Measurements from ENCODE around the gene SFT2D2. TPM values are rescaled to one million over a fixed set of nuclear protein-coding genes. Genes with fewer than 3 reads are reported as not detected.

SFT2D2 gene
- total RNA-seq, 1 experiment from 2014 or later: 32.1 TPM

DNA sequence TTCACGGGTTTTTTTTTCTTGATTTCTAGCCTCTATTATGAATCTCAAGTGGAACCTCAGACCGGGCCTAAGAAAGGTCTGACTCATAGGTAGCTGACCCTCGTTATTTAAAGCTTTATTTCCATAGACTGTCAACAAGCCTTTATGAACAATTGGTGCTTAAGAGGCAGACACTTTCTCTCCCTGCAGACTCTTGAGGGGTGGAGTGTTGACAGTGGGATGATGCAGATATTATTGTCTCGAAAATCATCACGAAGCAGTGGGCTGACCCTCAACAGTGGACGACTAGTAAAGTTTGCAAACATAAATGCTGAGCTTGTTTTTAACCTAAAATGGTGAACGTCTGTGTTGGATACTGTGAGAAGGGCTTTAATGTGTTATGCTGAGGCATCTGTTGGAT lies 1.8 kb downstream of the SFT2D2 start:
- Histone ChIP-seq H3K4me1 (ENCODE audit: insufficient read depth, low read length) (no peaks in the 10 kb centered on the region), H3K27me3 (ENCODE audit: insufficient read depth, low read length) (peaks cover 2% of the 10 kb centered on the region; the same call in 1 of the 2 replicates), H3K9me3 (ENCODE audit: control insufficient read depth, low read depth, low read length) (no peaks in the 10 kb centered on the region), H2BK15ac (ENCODE audit: low read depth, low read length) (no peak overlapping the region), H3K27ac (ENCODE audit: insufficient read length, low read depth, low read length) (no peak overlapping the region), H4K8ac (replicated peaks; ENCODE audit: insufficient read length, low read depth, low read length) (no peak overlapping the region), H3K4me2 (ENCODE audit: insufficient read depth, insufficient read length, low read length) (no peak overlapping the region), H2BK5ac (ENCODE audit: insufficient read length, low read length) (no peak overlapping the region), H3K56ac (ENCODE audit: insufficient read length, low read depth, low read length) (no peak overlapping the region), H3K18ac (ENCODE audit: insufficient read length, low read depth, low read length) (no peak overlapping the region), H2BK12ac (ENCODE audit: insufficient read length, low read depth, low read length) (no peak overlapping the region), H4K5ac (ENCODE audit: insufficient read length, low read depth, low read length) (no peak overlapping the region), H3K79me2 (ENCODE audit: insufficient read depth, low read length) (peaks cover 2% of the 10 kb centered on the region; the same call in 1 of the 2 replicates), H3K9ac (ENCODE audit: extremely low read depth, insufficient read length, low read length) (no peak overlapping the region), H3K23me2 (ENCODE audit: insufficient read length, low read depth, low read length, poor library complexity, severe bottlenecking) (peaks cover 8% of the 10 kb centered on the region), H3K4ac (ENCODE audit: low read depth, low read length) (no peak overlapping the region), H2AK5ac (ENCODE audit: insufficient read length, low read length) (no peak overlapping the region), H4K91ac (ENCODE audit: insufficient read length, low read depth, low read length) (no peak overlapping the region), H3T11ph (ENCODE audit: low read length) (no peak overlapping the region), H4K20me1 (ENCODE audit: control insufficient read depth, insufficient read depth, insufficient read length) (no peaks in the 10 kb centered on the region), H2AFZ (ENCODE audit: low read length) (no peak overlapping the region), H2BK20ac (ENCODE audit: low read depth, low read length, poor library complexity, severe bottlenecking) (no peak overlapping the region), H3K79me1 (ENCODE audit: insufficient read depth, low read depth, low read length, poor library complexity, severe bottlenecking) (no peaks in the 10 kb centered on the region), H3K23ac (ENCODE audit: insufficient read length, low read depth, low read length) (no peak overlapping the region), H3K14ac (ENCODE audit: insufficient read depth, low read length) (no peak overlapping the region), H2BK120ac (ENCODE audit: low read depth, low read length, poor library complexity, severe bottlenecking) (no peak overlapping the region)
- H3K9me3 Mint-ChIP-seq: peaks cover 5 to 6% of the 10 kb centered on the region in 2 experiments
- H3K27me3 Mint-ChIP-seq (ENCODE audit: low read depth): peaks cover 14% of the 10 kb centered on the region
- no CpG with 5 or more reads among the region's 7 CpGs for WGBS (ENCODE audit: extremely low coverage, insufficient read length, low lambda C conversion rate)
- peaks cover 4 to 16% (median 9%) of the 10 kb centered on the region in 3 experiments; a peak in 6 of 7 replicates for H3K36me3 Mint-ChIP-seq (ENCODE audit: insufficient read depth in 1 of 3, low read depth in 3 of 3)
- peak overlapping the region in 1 of 2 experiments; percentile 84; a peak in 2 of 5 replicates for H3K4me3 Mint-ChIP-seq
- no peak for TF ChIP-seq CTCF (conservative IDR thresholded peaks at IDR 0.05)
- H3K27ac Mint-ChIP-seq: no peak overlapping the region
- no peak for DNase-seq
- peaks cover 13 to 22% of the 10 kb centered on the region in 2 experiments for H3K4me1 Mint-ChIP-seq

All from H9 (cell line).